ENCODE results near the gene CCR2. TPM values are rescaled to one million over a fixed set of nuclear protein-coding genes. Genes with fewer than 3 reads are reported as not detected.

The CCR2 gene
- total RNA-seq, 1 donor, result not detected

DNA sequence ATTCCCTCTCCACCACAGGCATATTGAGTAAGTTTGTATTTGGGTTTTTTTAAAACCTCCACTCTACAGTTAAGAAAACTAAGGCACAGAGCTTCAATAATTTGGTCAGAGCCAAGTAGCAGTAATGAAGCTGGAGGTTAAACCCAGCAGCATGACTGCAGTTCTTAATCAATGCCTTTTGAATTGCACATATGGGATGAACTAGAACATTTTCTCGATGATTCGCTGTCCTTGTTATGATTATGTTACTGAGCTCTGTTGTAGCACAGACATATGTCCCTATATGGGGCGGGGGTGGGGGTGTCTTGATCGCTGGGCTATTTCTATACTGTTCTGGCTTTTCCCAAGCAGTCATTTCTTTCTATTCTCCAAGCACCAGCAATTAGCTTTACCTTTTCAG lies 15.2 kb downstream of the CCR2 start:
- Histone ChIP-seq H3K27ac (ENCODE audit: low read depth, low read length) (no peak overlapping the region), H3K79me2 (ENCODE audit: insufficient read depth, low read length) (no peaks in the 10 kb centered on the region), H2AFZ (ENCODE audit: low read length) (no peak overlapping the region), H4K20me1 (ENCODE audit: insufficient read depth, low read length) (no peaks in the 10 kb centered on the region), H3K4me3 (ENCODE audit: insufficient read depth, low read length) (no peak overlapping the region), H3K36me3 (ENCODE audit: insufficient read depth, low read length) (no peaks in the 10 kb centered on the region), H3K9me3 (ENCODE audit: low read depth, low read length) (no peaks in the 10 kb centered on the region), H3K4me1 (ENCODE audit: insufficient read depth, low read length) (no peaks in the 10 kb centered on the region), H3K4me2 (ENCODE audit: insufficient read depth, low read length) (no peak overlapping the region), H3K27me3 (ENCODE audit: insufficient read depth, low read length) (peaks cover 63% of the 10 kb centered on the region)
- no peak for DNase-seq (ENCODE audit: insufficient read length, low spot score, missing footprints)
- no peak for TF ChIP-seq CTCF (IDR thresholded peaks at IDR 0.05; ENCODE audit: extremely low read depth, low read depth, low read length)

DNA sequence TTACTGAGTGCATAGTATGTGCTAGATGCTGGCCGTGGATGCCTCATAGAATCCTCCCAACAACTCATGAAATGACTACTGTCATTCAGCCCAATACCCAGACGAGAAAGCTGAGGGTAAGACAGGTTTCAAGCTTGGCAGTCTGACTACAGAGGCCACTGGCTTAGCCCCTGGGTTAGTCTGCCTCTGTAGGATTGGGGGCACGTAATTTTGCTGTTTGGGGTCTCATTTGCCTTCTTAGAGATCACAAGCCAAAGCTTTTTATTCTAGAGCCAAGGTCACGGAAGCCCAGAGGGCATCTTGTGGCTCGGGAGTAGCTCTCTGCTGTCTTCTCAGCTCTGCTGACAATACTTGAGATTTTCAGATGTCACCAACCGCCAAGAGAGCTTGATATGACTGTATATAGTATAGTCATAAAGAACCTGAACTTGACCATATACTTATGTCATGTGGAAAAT lies 15.8 kb downstream of the CCR2 start:
- Histone ChIP-seq H3K36me3 (ENCODE audit: insufficient read depth, low read length) (no peaks in the 10 kb centered on the region), H3K27ac (ENCODE audit: low read depth, low read length) (no peak overlapping the region), H2AFZ (ENCODE audit: low read length) (no peak overlapping the region), H3K4me2 (ENCODE audit: insufficient read depth, low read length) (no peak overlapping the region), H3K9me3 (ENCODE audit: low read depth, low read length) (no peaks in the 10 kb centered on the region), H3K4me1 (ENCODE audit: insufficient read depth, low read length) (no peaks in the 10 kb centered on the region), H4K20me1 (ENCODE audit: insufficient read depth, low read length) (no peaks in the 10 kb centered on the region), H3K4me3 (ENCODE audit: insufficient read depth, low read length) (no peak overlapping the region), H3K79me2 (ENCODE audit: insufficient read depth, low read length) (no peaks in the 10 kb centered on the region), H3K27me3 (ENCODE audit: insufficient read depth, low read length) (peaks cover 63% of the 10 kb centered on the region)
- TF ChIP-seq CTCF (IDR thresholded peaks at IDR 0.05; ENCODE audit: extremely low read depth, low read depth, low read length), result no peak
- no peak for DNase-seq (ENCODE audit: insufficient read length, low spot score, missing footprints)

GRCh38 chr3:46370839-46371518 lies 17.1 kb downstream of the CCR2 start, which contains the start of gene CCR5:
TSS of gene CCR5 (plus strand) at chr3:46370946. CDS start at chr3:46372903, 1,957 bp downstream.
- Histone ChIP-seq H4K20me1 (ENCODE audit: insufficient read depth, low read length) (no peaks in the 10 kb centered on the region), H3K79me2 (ENCODE audit: insufficient read depth, low read length) (no peaks in the 10 kb centered on the region), H3K36me3 (ENCODE audit: insufficient read depth, low read length) (no peaks in the 10 kb centered on the region), H3K9me3 (ENCODE audit: low read depth, low read length) (no peaks in the 10 kb centered on the region), H3K27ac (ENCODE audit: low read depth, low read length) (no peak within 1 kb of the TSS), H3K4me3 (ENCODE audit: insufficient read depth, low read length) (no peak within 1 kb of the TSS), H3K27me3 (ENCODE audit: insufficient read depth, low read length) (peaks cover 69% of the 10 kb centered on the region), H3K4me2 (ENCODE audit: insufficient read depth, low read length) (no peak within 1 kb of the TSS), H2AFZ (ENCODE audit: low read length) (no peak within 1 kb of the TSS), H3K4me1 (ENCODE audit: insufficient read depth, low read length) (no peaks in the 10 kb centered on the region)
- DNase-seq (ENCODE audit: insufficient read length, low spot score, missing footprints), result no peak
- TF ChIP-seq CTCF (IDR thresholded peaks at IDR 0.05; ENCODE audit: extremely low read depth, low read depth, low read length), result no peak

DNA sequence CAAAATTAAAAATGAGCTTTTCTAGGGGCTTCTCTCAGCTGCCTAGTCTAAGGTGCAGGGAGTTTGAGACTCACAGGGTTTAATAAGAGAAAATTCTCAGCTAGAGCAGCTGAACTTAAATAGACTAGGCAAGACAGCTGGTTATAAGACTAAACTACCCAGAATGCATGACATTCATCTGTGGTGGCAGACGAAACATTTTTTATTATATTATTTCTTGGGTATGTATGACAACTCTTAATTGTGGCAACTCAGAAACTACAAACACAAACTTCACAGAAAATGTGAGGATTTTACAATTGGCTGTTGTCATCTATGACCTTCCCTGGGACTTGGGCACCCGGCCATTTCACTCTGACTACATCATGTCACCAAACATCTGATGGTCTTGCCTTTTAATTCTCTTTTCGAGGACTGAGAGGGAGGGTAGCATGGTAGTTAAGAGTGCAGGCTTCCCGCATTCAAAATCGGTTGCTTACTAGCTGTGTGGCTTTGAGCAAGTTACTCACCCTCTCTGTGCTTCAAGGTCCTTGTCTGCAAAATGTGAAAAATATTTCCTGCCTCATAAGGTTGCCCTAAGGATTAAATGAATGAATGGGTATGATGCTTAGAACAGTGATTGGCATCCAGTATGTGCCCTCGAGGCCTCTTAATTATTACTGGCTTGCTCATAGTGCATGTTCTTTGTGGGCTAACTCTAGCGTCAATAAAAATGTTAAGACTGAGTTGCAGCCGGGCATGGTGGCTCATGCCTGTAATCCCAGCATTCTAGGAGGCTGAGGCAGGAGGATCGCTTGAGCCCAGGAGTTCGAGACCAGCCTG lies 17.8 kb downstream of the CCR2 start:
- Histone ChIP-seq H3K4me2 (ENCODE audit: insufficient read depth, low read length) (no peak overlapping the region), H3K27ac (ENCODE audit: low read depth, low read length) (no peak overlapping the region), H3K9me3 (ENCODE audit: low read depth, low read length) (no peaks in the 10 kb centered on the region), H3K4me3 (ENCODE audit: insufficient read depth, low read length) (no peak overlapping the region), H3K27me3 (ENCODE audit: insufficient read depth, low read length) (peaks cover 71% of the 10 kb centered on the region), H3K36me3 (ENCODE audit: insufficient read depth, low read length) (no peaks in the 10 kb centered on the region), H2AFZ (ENCODE audit: low read length) (no peak overlapping the region), H3K79me2 (ENCODE audit: insufficient read depth, low read length) (no peaks in the 10 kb centered on the region), H3K4me1 (ENCODE audit: insufficient read depth, low read length) (no peaks in the 10 kb centered on the region), H4K20me1 (ENCODE audit: insufficient read depth, low read length) (no peaks in the 10 kb centered on the region)
- DNase-seq (ENCODE audit: insufficient read length, low spot score, missing footprints), result no peak
- TF ChIP-seq CTCF (IDR thresholded peaks at IDR 0.05; ENCODE audit: extremely low read depth, low read depth, low read length), result no peak

Measured in osteoblast (primary cell).